Lung (tissue), 16 donors: ENCODE data around the gene SPSB3. TPM values are rescaled to one million over a fixed set of nuclear protein-coding genes. Genes with fewer than 3 reads are reported as not detected.

Source experiments
- ATAC-seq: fragments of 200-7000 bp; cut with Tn5 transposase; one replicate; pipeline ENCODE4 v1.9.1; 2020; ENCODE audit warnings: moderate number of reproducible peaks; ENCODE audit not compliant: insufficient read depth, low FRiP score
- DNase-seq, 3 donors: peaks; one replicate each; pipeline ENCODE4 v3.0.0-alpha.2; 2013 to 2017
- H3K27ac ChIP-seq, 2 donors: one replicate each; pipeline ENCODE4 v1.5.1; 2013; ENCODE audit warnings: mild to moderate bottlenecking in 2 of 2, moderate library complexity in 2 of 2, control low read depth in 1 of 2, inconsistent platforms in 1 of 2, low read depth in 1 of 2, low read length in 1 of 2
- H3K27me3 ChIP-seq, 3 donors: one replicate each; pipeline ENCODE4 v1.5.1; 2013; ENCODE audit warnings: low read length in 2 of 3; ENCODE audit not compliant: control insufficient read depth in 3 of 3, insufficient read depth in 3 of 3
- H3K36me3 ChIP-seq, 4 donors: one replicate each; pipeline ENCODE4 v1.5.1; 2013; ENCODE audit warnings: low read length in 4 of 4, mild to moderate bottlenecking in 1 of 4, moderate library complexity in 1 of 4; ENCODE audit not compliant: control insufficient read depth in 4 of 4, insufficient read depth in 4 of 4
- H3K4me1 ChIP-seq, 5 donors: one replicate each; pipeline ENCODE4 v1.5.1; 2013; ENCODE audit warnings: low read length in 5 of 5, mild to moderate bottlenecking in 2 of 5, moderate library complexity in 1 of 5; ENCODE audit not compliant: control insufficient read depth in 5 of 5, insufficient read depth in 5 of 5
- H3K4me3 ChIP-seq: one replicate; pipeline ENCODE4 v1.5.1; 2013; ENCODE audit warnings: mild to moderate bottlenecking, control low read depth, moderate library complexity
- H3K9ac ChIP-seq, 2 donors: one replicate each; pipeline ENCODE4 v1.5.1; 2013; ENCODE audit warnings: low read length in 2 of 2, control low read depth in 1 of 2; ENCODE audit not compliant: insufficient read depth in 1 of 2
- H3K9me3 ChIP-seq, 4 donors: one replicate each; pipeline ENCODE4 v1.5.1; 2013; ENCODE audit warnings: low read length in 3 of 4, mild to moderate bottlenecking in 1 of 4, moderate library complexity in 1 of 4; ENCODE audit not compliant: control insufficient read depth in 4 of 4, insufficient read depth in 3 of 4
- CTCF ChIP-seq: IDR thresholded peaks from 2 replicates; pipeline ENCODE4 v1.5.1; 2012; ENCODE audit warnings: mild to moderate bottlenecking; ENCODE audit errors: control extremely low read depth, extremely low read depth
- WGBS, 2 donors: extraction: QIAGEN DNeasy Blood & Tissue Kit; methylation state at CpG; one replicate each; pipeline ENCODE4 v1.1.7; 2013; 5-methylcytosine and 5-hydroxymethylcytosine counted together
- long read RNA-seq, 5 donors: transcript quantifications; one replicate each; lab custom pipeline, GENCODE V29; 2026
- polyA plus RNA-seq, 2 donors: library from polyadenylated mRNA; stranded (reverse); fragments of 200-250 nt; gene quantifications; one replicate each; pipeline ENCODE4 v1.2.1, GENCODE V29; 2013
- total RNA-seq, 2 donors: library from RNA; depleted of rRNA in 1 of 2; stranded (reverse); fragments of >200 nt in 1 of 2; gene quantifications; one replicate each; pipeline ENCODE4 v1.2.1, GENCODE V29; 2014 to 2021
- donor health status: control.
- donor health status: control.
- donor health status: Bipolar disorder and iron deficiency.
- donor health status: healthy.
- donor health status: DM: yes; HTN: yes; CAD: no.

Gene SPSB3
- 10 to 100 TPM; 39.8 to 55.3 TPM for total RNA-seq
- polyA plus RNA-seq: 10 to 100 TPM; 46.5 to 76.1 TPM
- long read RNA-seq, donor 1, transcript SPSB3-208 (7 exons, 1,784 nt): major isoform, 7 of 26 reads
- long read RNA-seq, donor 1, partial matches to known transcripts: 6 of 26 reads
- long read RNA-seq, donor 1, other reads (novel, unspliced or antisense): 0 of 26 reads
- long read RNA-seq, donor 2, transcript SPSB3-208 (7 exons, 1,784 nt): major isoform, 5 of 32 reads
- long read RNA-seq, donor 2, partial matches to known transcripts: 19 of 32 reads
- long read RNA-seq, donor 2, other reads (novel, unspliced or antisense): 0 of 32 reads
- long read RNA-seq, donor 3, transcript SPSB3-208 (7 exons, 1,784 nt): major isoform, 5 of 12 reads
- long read RNA-seq, donor 3, partial matches to known transcripts: 0 of 12 reads
- long read RNA-seq, donor 3, other reads (novel, unspliced or antisense): 0 of 12 reads
- long read RNA-seq, donor 4, transcript SPSB3-208 (7 exons, 1,784 nt): major isoform, 5 of 20 reads
- long read RNA-seq, donor 4, partial matches to known transcripts: 5 of 20 reads
- long read RNA-seq, donor 4, other reads (novel, unspliced or antisense): 0 of 20 reads
- long read RNA-seq, donor 5, transcript SPSB3-208 (7 exons, 1,784 nt): major isoform, 10 of 151 reads
- long read RNA-seq, donor 5, transcript SPSB3-201 (6 exons, 1,449 nt): minor isoform, 7 of 151 reads
- long read RNA-seq, donor 5, transcript SPSB3-209 (6 exons, 1,628 nt): minor isoform, 5 of 151 reads
- long read RNA-seq, donor 5, partial matches to known transcripts: 87 of 151 reads
- long read RNA-seq, donor 5, other reads (novel, unspliced or antisense): 37 of 151 reads

- Histone ChIP-seq H3K36me3 (peaks cover 0 to 36% (median 8%) of the 10 kb centered on the region in 4 donors), H3K9me3 (no peaks in the 10 kb centered on the region), H3K27ac (peak within 1 kb of the TSS; percentile 78 to 93), H3K4me1 (peaks cover 0 to 14% (median 6%) of the 10 kb centered on the region in 5 donors), H3K4me3 (peak within 1 kb of the TSS; percentile 81), H3K27me3 (no peaks in the 10 kb centered on the region), H3K9ac (peak within 1 kb of the TSS in 1 of 2 donors; percentile 70)
- ATAC-seq (peak; percentile 97), DNase-seq (peak; percentile 100)
- WGBS, 2 donors: 0% methylated on average over 99 to 102 of the region's 102 CpGs
- TF ChIP-seq CTCF: no peak
Observed at GRCh38 chr16:1782408-1783264, at the start of gene SPSB3, which contains the start of gene NUBP2. SPSB3 (minus strand) TSS chr16:1782571; CDS start chr16:1781483, 1,088 bp downstream. NUBP2 (plus strand) TSS chr16:1782960; CDS start chr16:1783021, 61 bp downstream.

GRCh38 chr16:1831186-1832075 lies 49.1 kb upstream of the SPSB3 start:
- no peak overlapping the region for H3K4me3 ChIP-seq
- DNase-seq (no peak), ATAC-seq (no peak)
- no peak overlapping the region for H3K27ac ChIP-seq
- no peaks in the 10 kb centered on the region for H3K27me3 ChIP-seq
- peaks cover 3 to 14% (median 8%) of the 10 kb centered on the region in 5 donors for H3K4me1 ChIP-seq
- H3K9me3 ChIP-seq: no peaks in the 10 kb centered on the region
- peaks cover 2 to 7% (median 5%) of the 10 kb centered on the region in 4 donors for H3K36me3 ChIP-seq
- 92 to 93% methylated on average over 19 of the region's 19 CpGs for WGBS, 2 donors
- no peak for TF ChIP-seq CTCF
- no peak overlapping the region for H3K9ac ChIP-seq

GRCh38 chr16:1830213-1830612 lies 47.8 kb upstream of the SPSB3 start:
- ATAC-seq: no peak
- WGBS, 2 donors: 67 to 86% methylated on average over 3 of the region's 3 CpGs

More at GRCh38 chr16:1830213-1830612, 47.8 kb upstream of the SPSB3 start:
- Histone ChIP-seq H3K27ac (no peak overlapping the region), H3K36me3 (peaks cover 2 to 7% (median 5%) of the 10 kb centered on the region in 4 donors), H3K9me3 (no peaks in the 10 kb centered on the region), H3K27me3 (no peaks in the 10 kb centered on the region), H3K9ac (no peak overlapping the region), H3K4me3 (no peak overlapping the region), H3K4me1 (peaks cover 5 to 24% (median 10%) of the 10 kb centered on the region in 5 donors)
- DNase-seq: no peak
- TF ChIP-seq CTCF: no peak
